NCI-H2029 (cell line): Measurements from ENCODE around the gene PTK7.
"Not testable (repeated sequence)": the region's sequence is repeated elsewhere in the genome, so short reads cannot be mapped to it uniquely, and the experiment has no call there.

Experiments used
- DNase-seq: peaks from one replicate; lab custom pipeline; 2025; lab: John Stamatoyannopoulos, UW

The PTK7 gene

GRCh38 chr6:43075670-43076463 lies at the start of gene PTK7:
TSS of gene PTK7 (plus strand) at chr6:43076314. CDS start at chr6:43076489, 175 bp downstream.
- DNase-seq: no peak

- DNase-seq: no peak
Observed at GRCh38 chr6:43026365-43026764, 49.7 kb upstream of the PTK7 start.

- DNase-seq: no peak
Observed at GRCh38 chr6:43029120-43029519, 47.0 kb upstream of the PTK7 start.

GRCh38 chr6:43032326-43032725 lies 43.8 kb upstream of the PTK7 start:
- DNase-seq: no peak

GRCh38 chr6:43033496-43034189 lies 42.5 kb upstream of the PTK7 start:
- no peak for DNase-seq

- DNase-seq: no peak
Observed at GRCh38 chr6:43034190-43034525, 42.0 kb upstream of the PTK7 start.

GRCh38 chr6:43035495-43036194 lies 40.5 kb upstream of the PTK7 start:
- DNase-seq: no peak

- no peak for DNase-seq
Observed at GRCh38 chr6:43036712-43037111, 39.4 kb upstream of the PTK7 start.

GRCh38 chr6:43037197-43037596 lies 38.9 kb upstream of the PTK7 start:
- DNase-seq: no peak

GRCh38 chr6:43037706-43038105 lies 38.4 kb upstream of the PTK7 start:
- DNase-seq: no peak

GRCh38 chr6:43038727-43039126 lies 37.4 kb upstream of the PTK7 start:
- DNase-seq: no peak

GRCh38 chr6:43040542-43041257 lies 35.4 kb upstream of the PTK7 start:
- no peak for DNase-seq

GRCh38 chr6:43041475-43041874 lies 34.6 kb upstream of the PTK7 start:
- DNase-seq: not testable (repeated sequence)

GRCh38 chr6:43043310-43043709 lies 32.8 kb upstream of the PTK7 start:
- DNase-seq: no peak

GRCh38 chr6:43045371-43045930 lies 30.7 kb upstream of the PTK7 start:
- no peak for DNase-seq

- no peak for DNase-seq
Observed at GRCh38 chr6:43047998-43048397, 28.1 kb upstream of the PTK7 start.

GRCh38 chr6:43050981-43051380 lies 25.1 kb upstream of the PTK7 start:
- no peak for DNase-seq

GRCh38 chr6:43052225-43052841 lies 23.8 kb upstream of the PTK7 start:
- no peak for DNase-seq

- DNase-seq: no peak
Observed at GRCh38 chr6:43052842-43053544, 23.1 kb upstream of the PTK7 start.

GRCh38 chr6:43053545-43054205 lies 22.4 kb upstream of the PTK7 start, which contains the start of gene CUL7:
TSS of gene CUL7 (minus strand) at chr6:43053851. CDS start at chr6:43052788, 1,063 bp downstream.
- peak; percentile 96 for DNase-seq
